Measurements from ENCODE around the gene PALB2.

PALB2 gene

DNA sequence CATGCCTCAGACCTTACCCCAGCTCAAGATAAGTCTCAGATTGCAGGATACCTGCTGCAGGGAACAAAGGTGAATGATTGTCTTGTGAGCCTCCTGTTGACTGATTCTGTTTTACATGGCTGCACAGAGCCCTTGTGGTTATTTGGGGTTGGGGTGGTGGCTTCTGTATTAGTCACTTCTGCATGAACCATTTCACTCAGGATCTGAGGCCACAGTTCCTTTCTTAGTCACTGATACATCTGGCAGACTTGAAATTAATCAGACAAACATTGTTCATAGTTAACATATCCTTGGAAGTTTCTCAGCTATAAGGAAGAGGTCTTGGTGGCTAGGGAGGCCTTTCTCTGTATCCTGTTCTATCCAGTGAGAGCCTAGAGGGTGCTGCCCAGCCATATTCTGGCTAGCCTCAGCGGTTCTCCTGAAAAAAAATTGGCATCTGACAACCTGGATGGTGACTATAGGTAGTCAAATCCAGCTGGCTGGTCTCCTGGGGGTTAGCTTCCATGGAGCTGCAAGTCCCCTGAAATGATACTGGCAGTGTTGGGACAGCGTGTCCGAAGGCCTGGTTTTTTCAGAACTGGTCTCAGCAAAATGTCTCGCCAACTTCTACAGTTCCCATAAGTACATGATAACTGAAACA, 29.1 kb upstream of the PALB2 start:
- Histone ChIP-seq H3K27me3 (ENCODE audit: low read depth, low read length) (peaks cover 23% of the 10 kb centered on the region), H3K79me2 (ENCODE audit: low read length) (peaks cover 10% of the 10 kb centered on the region; the same call in 1 of the 2 replicates), H3K9ac (ENCODE audit: low read length) (no peak overlapping the region), H4K20me1 (ENCODE audit: insufficient read depth, low read length) (peaks cover 54% of the 10 kb centered on the region), H3K4me2 (ENCODE audit: low read length) (peak overlapping the region; percentile 89), H2AFZ (ENCODE audit: low read depth, low read length) (no peak overlapping the region), H3K36me3 (replicated peaks; ENCODE audit: low read depth, low read length) (peaks cover 83% of the 10 kb centered on the region), H3K4me1 (ENCODE audit: low read length) (peaks cover 41% of the 10 kb centered on the region), H3K4me3 (ENCODE audit: low read length) (peak overlapping the region; percentile 57), H3K9me3 (ENCODE audit: insufficient read depth, low read length) (no peaks in the 10 kb centered on the region), H3K27ac (ENCODE audit: low read length) (peak overlapping the region; percentile 38)
- TF ChIP-seq, protein P1, sequence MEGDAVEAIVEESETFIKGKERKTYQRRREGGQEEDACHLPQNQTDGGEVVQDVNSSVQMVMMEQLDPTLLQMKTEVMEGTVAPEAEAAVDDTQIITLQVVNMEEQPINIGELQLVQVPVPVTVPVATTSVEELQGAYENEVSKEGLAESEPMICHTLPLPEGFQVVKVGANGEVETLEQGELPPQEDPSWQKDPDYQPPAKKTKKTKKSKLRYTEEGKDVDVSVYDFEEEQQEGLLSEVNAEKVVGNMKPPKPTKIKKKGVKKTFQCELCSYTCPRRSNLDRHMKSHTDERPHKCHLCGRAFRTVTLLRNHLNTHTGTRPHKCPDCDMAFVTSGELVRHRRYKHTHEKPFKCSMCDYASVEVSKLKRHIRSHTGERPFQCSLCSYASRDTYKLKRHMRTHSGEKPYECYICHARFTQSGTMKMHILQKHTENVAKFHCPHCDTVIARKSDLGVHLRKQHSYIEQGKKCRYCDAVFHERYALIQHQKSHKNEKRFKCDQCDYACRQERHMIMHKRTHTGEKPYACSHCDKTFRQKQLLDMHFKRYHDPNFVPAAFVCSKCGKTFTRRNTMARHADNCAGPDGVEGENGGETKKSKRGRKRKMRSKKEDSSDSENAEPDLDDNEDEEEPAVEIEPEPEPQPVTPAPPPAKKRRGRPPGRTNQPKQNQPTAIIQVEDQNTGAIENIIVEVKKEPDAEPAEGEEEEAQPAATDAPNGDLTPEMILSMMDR (IDR thresholded peaks at IDR 0.05; ENCODE audit: low read depth, low read length) = no peak
- peak; percentile 98 for TF ChIP-seq EZH2phosphoT487 (IDR thresholded peaks at IDR 0.05; ENCODE audit: low read depth)

DNA sequence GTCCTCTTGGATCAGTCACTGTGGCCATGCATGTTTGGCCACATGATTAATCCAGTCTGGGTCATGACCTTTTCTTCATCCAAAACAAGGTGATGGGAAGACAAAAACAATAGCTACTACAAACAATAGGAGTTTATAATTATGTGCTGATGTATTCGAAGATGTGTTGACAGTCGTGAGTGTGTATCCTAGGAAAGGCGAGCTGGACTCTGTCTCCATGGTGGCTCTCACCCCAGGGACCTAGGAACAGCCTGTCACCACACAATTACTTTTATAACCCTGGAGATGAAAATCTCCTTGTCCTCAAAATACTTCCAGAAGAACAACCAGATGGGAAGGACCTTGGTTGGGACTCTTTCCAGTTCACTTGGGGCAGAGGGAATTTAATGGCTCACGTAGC, 27.8 kb upstream of the PALB2 start:
- Histone ChIP-seq H3K4me2 (ENCODE audit: low read length) (no peak overlapping the region), H3K27me3 (ENCODE audit: low read depth, low read length) (peaks cover 23% of the 10 kb centered on the region), H3K4me1 (ENCODE audit: low read length) (peaks cover 52% of the 10 kb centered on the region), H3K79me2 (ENCODE audit: low read length) (peaks cover 10% of the 10 kb centered on the region; the same call in 1 of the 2 replicates), H4K20me1 (ENCODE audit: insufficient read depth, low read length) (peaks cover 59% of the 10 kb centered on the region), H2AFZ (ENCODE audit: low read depth, low read length) (no peak overlapping the region), H3K9ac (ENCODE audit: low read length) (no peak overlapping the region), H3K9me3 (ENCODE audit: insufficient read depth, low read length) (no peaks in the 10 kb centered on the region), H3K4me3 (ENCODE audit: low read length) (no peak overlapping the region), H3K27ac (ENCODE audit: low read length) (no peak overlapping the region), H3K36me3 (replicated peaks; ENCODE audit: low read depth, low read length) (peaks cover 84% of the 10 kb centered on the region)
- TF ChIP-seq, protein P1 (IDR thresholded peaks at IDR 0.05; ENCODE audit: low read depth, low read length) = no peak
- no peak for TF ChIP-seq EZH2phosphoT487 (IDR thresholded peaks at IDR 0.05; ENCODE audit: low read depth)

DNA sequence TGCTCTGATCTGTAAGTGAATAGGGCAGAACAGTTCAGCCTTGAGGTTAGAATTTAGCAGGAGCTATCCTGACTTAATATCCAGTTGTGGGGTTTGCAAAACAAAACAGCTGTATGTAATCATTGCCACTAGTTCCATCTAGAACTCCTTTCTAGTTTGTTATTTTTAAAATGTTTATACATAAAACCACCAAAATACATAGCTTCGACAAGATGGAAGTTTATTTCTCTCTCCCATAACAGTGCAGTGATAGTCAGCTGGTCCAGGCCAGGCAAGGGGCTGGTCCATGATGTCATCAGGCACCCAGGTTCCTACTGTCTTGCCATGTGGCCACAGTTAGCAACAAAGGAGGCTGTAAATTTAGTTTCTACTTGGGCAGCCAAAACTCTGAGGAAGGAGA, 27.1 kb upstream of the PALB2 start:
- H3K9me3 ChIP-seq (ENCODE audit: insufficient read depth, low read length) = no peaks in the 10 kb centered on the region
- TF ChIP-seq, protein P1 (IDR thresholded peaks at IDR 0.05; ENCODE audit: low read depth, low read length) = no peak
- TF ChIP-seq EZH2phosphoT487 (IDR thresholded peaks at IDR 0.05; ENCODE audit: low read depth) = no peak
- H3K27me3 ChIP-seq (ENCODE audit: low read depth, low read length) = peaks cover 23% of the 10 kb centered on the region
- peaks cover 52% of the 10 kb centered on the region for H3K4me1 ChIP-seq (ENCODE audit: low read length)
- H3K4me2 ChIP-seq (ENCODE audit: low read length) = no peak overlapping the region
- no peak overlapping the region for H3K27ac ChIP-seq (ENCODE audit: low read length)
- no peak overlapping the region for H3K9ac ChIP-seq (ENCODE audit: low read length)
- H4K20me1 ChIP-seq (ENCODE audit: insufficient read depth, low read length) = peaks cover 59% of the 10 kb centered on the region
- peaks cover 84% of the 10 kb centered on the region for H3K36me3 ChIP-seq (replicated peaks; ENCODE audit: low read depth, low read length)
- no peak overlapping the region for H3K4me3 ChIP-seq (ENCODE audit: low read length)
- H2AFZ ChIP-seq (ENCODE audit: low read depth, low read length) = no peak overlapping the region
- H3K79me2 ChIP-seq (ENCODE audit: low read length) = peaks cover 10% of the 10 kb centered on the region; the same call in 1 of the 2 replicates

DNA sequence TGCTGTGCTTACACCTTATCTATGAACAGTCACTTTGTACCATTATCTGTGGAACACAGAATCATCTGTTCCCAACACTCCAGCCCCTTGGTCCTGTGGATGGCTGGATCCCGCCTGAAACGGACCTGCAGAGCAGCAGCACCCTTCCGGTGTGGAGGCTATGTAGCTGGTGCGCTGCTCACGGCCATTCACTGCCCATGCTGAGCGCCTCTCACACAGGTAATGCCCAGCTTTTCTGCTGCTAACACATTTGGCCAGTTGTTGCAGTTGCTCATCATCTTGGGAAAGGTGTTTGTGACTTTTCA, 26.2 kb upstream of the PALB2 start:
- Histone ChIP-seq H3K27me3 (ENCODE audit: low read depth, low read length) (peaks cover 21% of the 10 kb centered on the region), H3K4me2 (ENCODE audit: low read length) (no peak overlapping the region), H3K4me3 (ENCODE audit: low read length) (no peak overlapping the region), H2AFZ (ENCODE audit: low read depth, low read length) (no peak overlapping the region), H3K9me3 (ENCODE audit: insufficient read depth, low read length) (no peaks in the 10 kb centered on the region), H3K36me3 (replicated peaks; ENCODE audit: low read depth, low read length) (peaks cover 88% of the 10 kb centered on the region), H3K4me1 (ENCODE audit: low read length) (peaks cover 57% of the 10 kb centered on the region), H3K9ac (ENCODE audit: low read length) (no peak overlapping the region), H3K79me2 (ENCODE audit: low read length) (peaks cover 10% of the 10 kb centered on the region; the same call in 1 of the 2 replicates), H3K27ac (ENCODE audit: low read length) (no peak overlapping the region), H4K20me1 (ENCODE audit: insufficient read depth, low read length) (peaks cover 64% of the 10 kb centered on the region)
- TF ChIP-seq, protein P1 (IDR thresholded peaks at IDR 0.05; ENCODE audit: low read depth, low read length) = no peak
- no peak for TF ChIP-seq EZH2phosphoT487 (IDR thresholded peaks at IDR 0.05; ENCODE audit: low read depth)

All from OCI-LY3 (cell line).